Epithelial cell of prostate (primary cell): ENCODE data around the gene ADGRG4.
"Not testable (repeated sequence)": the region's sequence is repeated elsewhere in the genome, so short reads cannot be mapped to it uniquely, and the experiment has no call there.

Experiments used
- DNase-seq: peaks from one replicate; pipeline ENCODE4 v3.0.0-alpha.2; 2011; ENCODE audit warnings: low read depth, low spot score
- H3K27ac ChIP-seq: fragments of 450-650 bp; 2 replicates; pipeline ENCODE4 v1.5.1; 2017; ENCODE audit warnings: mild to moderate bottlenecking

ADGRG4 gene

DNA sequence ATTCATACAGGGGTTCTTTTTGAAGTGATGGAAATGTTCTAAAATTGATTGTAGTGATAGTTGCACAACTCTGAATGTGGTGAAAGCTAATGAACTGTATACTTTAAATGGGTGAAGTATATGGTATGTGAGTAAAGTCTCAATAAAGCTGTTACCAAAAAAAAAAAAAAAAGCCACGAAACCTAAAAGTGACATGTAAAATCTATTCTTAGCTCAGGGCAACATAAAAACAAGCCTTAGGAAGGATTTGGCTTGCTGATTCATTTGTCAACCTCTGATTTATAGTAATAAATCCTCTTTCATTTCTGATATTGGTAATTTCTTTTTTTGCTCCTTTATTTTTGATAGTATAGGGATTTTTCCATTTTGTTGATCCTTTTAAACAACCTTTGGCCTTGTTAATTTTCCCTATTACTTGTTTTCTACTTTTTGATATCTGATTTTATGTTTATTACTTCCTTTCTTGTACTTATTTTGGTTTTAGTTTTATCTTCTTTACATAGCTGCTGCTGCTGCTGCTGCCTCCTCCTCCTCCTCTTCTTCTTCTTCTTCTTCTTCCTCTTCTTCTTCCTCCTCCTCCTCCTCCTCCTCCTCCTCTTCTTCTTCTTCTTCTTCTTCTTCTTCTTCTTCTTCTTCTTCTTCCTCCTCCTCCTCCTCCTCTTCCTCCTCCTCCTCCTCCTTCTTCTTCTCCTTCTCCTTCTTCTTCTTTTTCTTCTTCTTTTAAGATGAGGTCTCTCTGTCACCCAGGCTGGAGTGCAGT, 79.4 kb downstream of the ADGRG4 start:
- DNase-seq, result no peak

GRCh38 chrX:136386173-136386572, 85.4 kb downstream of the ADGRG4 start:
- no peak overlapping the region for H3K27ac ChIP-seq
- no peak for DNase-seq

More for the DNA sequence above, 79.4 kb downstream of the ADGRG4 start:
- no peak overlapping the region for H3K27ac ChIP-seq

- DNase-seq, result no peak
- no peak overlapping the region for H3K27ac ChIP-seq
Observed at GRCh38 chrX:136386826-136387225, 86.1 kb downstream of the ADGRG4 start.

- H3K27ac ChIP-seq, result no peak overlapping the region
- DNase-seq, result no peak
Observed at GRCh38 chrX:136387951-136388502, 87.3 kb downstream of the ADGRG4 start.

DNA sequence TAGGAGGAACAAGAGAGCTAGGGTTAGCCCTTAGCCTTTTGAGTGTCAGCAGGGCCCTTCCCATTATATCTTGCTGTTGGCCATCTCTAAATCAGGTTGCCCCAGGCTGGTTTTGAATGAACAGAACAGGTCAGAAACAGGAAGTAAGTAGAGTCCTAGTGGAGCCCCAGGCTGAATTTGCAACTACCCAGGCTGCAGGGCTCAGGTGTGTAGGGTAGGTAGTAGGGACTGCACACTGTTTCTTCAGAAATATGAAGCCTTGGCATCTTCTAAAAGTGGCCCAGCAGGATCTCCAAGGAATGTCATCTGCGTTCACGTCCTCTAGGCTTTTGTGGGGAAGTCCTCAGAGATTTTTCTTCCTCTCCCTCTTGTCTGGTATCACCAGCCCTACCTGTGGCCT, 90.2 kb downstream of the ADGRG4 start:
- DNase-seq, result no peak
- no peak overlapping the region for H3K27ac ChIP-seq

DNA sequence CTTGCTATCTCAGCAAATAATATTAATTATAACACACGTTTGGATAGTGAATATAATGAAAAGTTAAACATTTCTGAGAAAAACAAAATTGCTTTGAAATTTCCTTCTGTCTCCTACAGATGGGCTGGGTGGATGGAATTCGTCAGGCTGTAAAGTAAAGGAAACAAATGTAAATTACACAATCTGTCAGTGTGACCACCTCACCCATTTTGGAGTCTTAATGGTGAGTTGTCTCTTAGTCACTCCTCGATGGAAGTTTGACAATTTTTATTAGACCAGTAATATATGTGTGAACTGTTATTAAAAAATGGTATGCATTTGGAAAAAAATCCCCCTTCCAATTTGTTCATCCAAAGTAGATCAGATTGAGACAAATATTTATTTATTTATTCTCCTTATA, 94.5 kb downstream of the ADGRG4 start:
- H3K27ac ChIP-seq, result no peak overlapping the region
- no peak for DNase-seq

GRCh38 chrX:136397001-136397400, 96.2 kb downstream of the ADGRG4 start:
- no peak for DNase-seq
- no peak overlapping the region for H3K27ac ChIP-seq

GRCh38 chrX:136405126-136405525, 104.4 kb downstream of the ADGRG4 start:
- H3K27ac ChIP-seq, result no peak overlapping the region
- no peak for DNase-seq

GRCh38 chrX:136417806-136418205, 117.0 kb downstream of the ADGRG4 start:
- DNase-seq, result no peak

GRCh38 chrX:136421338-136421737, 120.6 kb downstream of the ADGRG4 start:
- no peak overlapping the region for H3K27ac ChIP-seq

More at GRCh38 chrX:136417806-136418205, 117.0 kb downstream of the ADGRG4 start:
- no peak overlapping the region for H3K27ac ChIP-seq

GRCh38 chrX:136423724-136424123, 123.0 kb downstream of the ADGRG4 start:
- H3K27ac ChIP-seq, result no peak overlapping the region
- no peak for DNase-seq

More at GRCh38 chrX:136421338-136421737, 120.6 kb downstream of the ADGRG4 start:
- no peak for DNase-seq

- DNase-seq, result no peak
- H3K27ac ChIP-seq, result no peak overlapping the region
Observed at GRCh38 chrX:136425996-136426395, 125.2 kb downstream of the ADGRG4 start.

GRCh38 chrX:136431625-136432024, 130.9 kb downstream of the ADGRG4 start:
- DNase-seq, result no peak

GRCh38 chrX:136437774-136438173, 137.0 kb downstream of the ADGRG4 start:
- DNase-seq, result no peak
- no peak overlapping the region for H3K27ac ChIP-seq

More at GRCh38 chrX:136431625-136432024, 130.9 kb downstream of the ADGRG4 start:
- H3K27ac ChIP-seq, result no peak overlapping the region

GRCh38 chrX:136438192-136438591, 137.4 kb downstream of the ADGRG4 start:
- H3K27ac ChIP-seq, result no peak overlapping the region
- DNase-seq, result no peak

GRCh38 chrX:136445674-136446073, 144.9 kb downstream of the ADGRG4 start:
- DNase-seq, H3K27ac ChIP-seq: not testable (repeated sequence)

- H3K27ac ChIP-seq, result no peak overlapping the region
- no peak for DNase-seq
Observed at GRCh38 chrX:136446208-136446607, 145.4 kb downstream of the ADGRG4 start.

GRCh38 chrX:136447308-136447707, 146.5 kb downstream of the ADGRG4 start:
- no peak for DNase-seq
- no peak overlapping the region for H3K27ac ChIP-seq

GRCh38 chrX:136447968-136448367, 147.2 kb downstream of the ADGRG4 start:
- no peak overlapping the region for H3K27ac ChIP-seq
- DNase-seq, result no peak

DNA sequence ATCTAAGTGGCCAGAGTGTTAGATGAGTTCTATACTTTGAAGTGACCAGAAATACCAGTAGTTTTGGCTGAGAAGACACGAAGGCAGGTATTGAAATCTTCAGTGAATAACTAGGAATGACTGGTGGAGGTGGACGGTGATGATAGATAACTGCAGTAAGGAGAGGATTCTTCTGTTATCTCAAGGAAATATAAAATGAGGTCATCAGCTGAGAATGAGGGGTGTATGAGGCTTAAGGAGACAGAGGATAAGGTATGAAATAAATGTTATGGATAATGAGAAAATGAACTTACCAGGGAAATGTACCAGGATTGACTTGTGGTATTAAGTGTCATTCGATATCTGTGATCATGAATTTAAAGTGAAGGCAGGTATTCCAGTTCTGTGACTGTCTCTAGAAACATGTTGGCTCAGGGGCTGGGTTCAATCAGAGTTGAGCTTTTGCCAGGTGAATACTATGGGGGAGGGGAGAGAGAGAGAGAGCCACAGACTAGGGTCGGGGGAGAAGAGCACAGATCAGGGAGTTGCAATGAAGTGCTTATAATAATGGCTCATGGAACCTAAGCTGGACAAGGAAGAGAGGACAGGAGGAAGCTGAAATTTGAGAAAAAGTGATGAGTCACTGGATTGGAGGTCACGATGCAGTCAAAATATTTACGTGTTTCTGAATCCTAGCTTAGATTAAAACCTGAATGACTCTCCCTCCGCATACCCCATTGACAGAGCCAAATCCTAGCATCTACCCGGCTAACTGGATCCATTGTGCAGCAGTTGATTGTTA, 149.5 kb downstream of the ADGRG4 start:
- H3K27ac ChIP-seq, result no peak overlapping the region
- no peak for DNase-seq

- no peak overlapping the region for H3K27ac ChIP-seq
- no peak for DNase-seq
Observed at GRCh38 chrX:136452614-136453013, 151.9 kb downstream of the ADGRG4 start.
